ENCODE data around the gene PCDHGA7.

DNA sequence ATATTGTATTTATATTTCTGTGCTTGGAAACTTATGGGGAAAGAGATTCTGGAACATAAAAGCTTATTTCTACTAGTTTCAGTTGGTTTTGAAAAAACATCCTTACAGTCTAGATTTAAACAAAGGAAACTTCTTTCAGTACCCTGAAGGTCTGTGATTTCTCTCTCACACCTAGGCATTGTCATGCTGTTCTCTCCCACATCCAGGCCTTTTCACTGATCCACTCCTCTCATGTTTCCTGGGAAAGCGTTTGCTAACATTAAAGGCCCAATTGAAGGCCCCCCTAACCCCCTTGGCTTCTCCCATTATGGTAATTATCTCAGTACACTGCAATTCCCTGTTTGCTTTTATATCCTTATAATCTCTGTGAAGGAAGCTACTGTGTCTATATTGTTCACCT, 39.8 kb upstream of the PCDHGA7 start:
- TF ChIP-seq, protein P1, sequence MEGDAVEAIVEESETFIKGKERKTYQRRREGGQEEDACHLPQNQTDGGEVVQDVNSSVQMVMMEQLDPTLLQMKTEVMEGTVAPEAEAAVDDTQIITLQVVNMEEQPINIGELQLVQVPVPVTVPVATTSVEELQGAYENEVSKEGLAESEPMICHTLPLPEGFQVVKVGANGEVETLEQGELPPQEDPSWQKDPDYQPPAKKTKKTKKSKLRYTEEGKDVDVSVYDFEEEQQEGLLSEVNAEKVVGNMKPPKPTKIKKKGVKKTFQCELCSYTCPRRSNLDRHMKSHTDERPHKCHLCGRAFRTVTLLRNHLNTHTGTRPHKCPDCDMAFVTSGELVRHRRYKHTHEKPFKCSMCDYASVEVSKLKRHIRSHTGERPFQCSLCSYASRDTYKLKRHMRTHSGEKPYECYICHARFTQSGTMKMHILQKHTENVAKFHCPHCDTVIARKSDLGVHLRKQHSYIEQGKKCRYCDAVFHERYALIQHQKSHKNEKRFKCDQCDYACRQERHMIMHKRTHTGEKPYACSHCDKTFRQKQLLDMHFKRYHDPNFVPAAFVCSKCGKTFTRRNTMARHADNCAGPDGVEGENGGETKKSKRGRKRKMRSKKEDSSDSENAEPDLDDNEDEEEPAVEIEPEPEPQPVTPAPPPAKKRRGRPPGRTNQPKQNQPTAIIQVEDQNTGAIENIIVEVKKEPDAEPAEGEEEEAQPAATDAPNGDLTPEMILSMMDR (IDR thresholded peaks at IDR 0.05), result no peak
- no peak for TF ChIP-seq POLR2A (IDR thresholded peaks at IDR 0.05)

All from right lobe of liver (tissue), 4 donors.